ENCODE measurements around the gene SLC7A8. TPM values are rescaled to one million over a fixed set of nuclear protein-coding genes. Genes with fewer than 3 reads are reported as not detected.

SLC7A8 gene
- total RNA-seq, 2 experiments from 2014 or later, result 1.5 to 1.9 TPM

GRCh38 chr14:23089498-23090253 lies 93.8 kb downstream of the SLC7A8 start:
- DNase-seq (no peak), ATAC-seq (no peak)
- POLR2A ChIA-PET, result interaction anchor here (1.0 to 3.0 kb wide), 3 partner anchors 8 to 13 kb away, joined by 3 to 10 read pairs (median 10); no protein-coding TSS in a partner anchor
- H3K9me3 Mint-ChIP-seq, result no peaks in the 10 kb centered on the region
- intact Hi-C loops (cut with micrococcal nuclease), result no loop called here
- CTCF ChIA-PET, result interaction anchor here (0.7 to 8.6 kb wide), 10 partner anchors 10 to 103 kb away, joined by 3 to 84 read pairs (median 3); no protein-coding TSS in a partner anchor
- no peak overlapping the region for H3K4me3 Mint-ChIP-seq
- no peaks in the 10 kb centered on the region for H3K27me3 Mint-ChIP-seq
- peaks cover 48% of the 10 kb centered on the region for H3K4me1 Mint-ChIP-seq (ENCODE audit: low read depth)
- peaks cover 45% of the 10 kb centered on the region for H3K36me3 Mint-ChIP-seq (ENCODE audit: low read depth)
- TF ChIP-seq CTCF (IDR thresholded peaks at IDR 0.05), result no peak
- H3K27ac Mint-ChIP-seq, result no peak overlapping the region

- ATAC-seq (no peak), DNase-seq (no peak)
- Mint-ChIP-seq H3K27ac (peak overlapping the region; percentile 22), H3K36me3 (ENCODE audit: low read depth) (peaks cover 35% of the 10 kb centered on the region), H3K4me3 (no peak overlapping the region), H3K4me1 (ENCODE audit: low read depth) (peaks cover 34% of the 10 kb centered on the region), H3K9me3 (no peaks in the 10 kb centered on the region), H3K27me3 (no peaks in the 10 kb centered on the region)
- POLR2A ChIA-PET, result interaction anchor here (1.0 to 2.8 kb wide), 3 partner anchors 8 to 27 kb away, joined by 3 to 13 read pairs (median 8); partner anchors contain the start of genes ACIN1 and C14orf119
- TF ChIP-seq CTCF (IDR thresholded peaks at IDR 0.05), result no peak
- CTCF ChIA-PET, result interaction anchor here (1.9 to 8.6 kb wide), 5 partner anchors 8 to 34 kb away, joined by 5 to 84 read pairs (median 12); partner anchors contain the start of genes ACIN1, C14orf119 and CDH24
- intact Hi-C loops (cut with micrococcal nuclease), result no loop called here
Measured at GRCh38 chr14:23086565-23086964, 96.9 kb downstream of the SLC7A8 start.

- intact Hi-C loops (cut with micrococcal nuclease), result no loop called here
- peak overlapping the region; percentile 75 for H3K27ac Mint-ChIP-seq
- H3K36me3 Mint-ChIP-seq (ENCODE audit: low read depth), result peaks cover 34% of the 10 kb centered on the region
- ChIA-PET POLR2A (interaction anchor here (1.0 to 2.8 kb wide), 3 partner anchors 9 to 28 kb away, joined by 3 to 13 read pairs (median 3); partner anchors contain the start of genes ACIN1 and C14orf119), CTCF (interaction anchor here (0.8 to 8.6 kb wide), 6 partner anchors 8 to 35 kb away, joined by 3 to 84 read pairs (median 12); partner anchors contain the start of genes ACIN1, C14orf119 and CDH24)
- peaks cover 32% of the 10 kb centered on the region for H3K4me1 Mint-ChIP-seq (ENCODE audit: low read depth)
- no peak overlapping the region for H3K4me3 Mint-ChIP-seq
- DNase-seq, result no peak
- no peaks in the 10 kb centered on the region for H3K9me3 Mint-ChIP-seq
- peak; percentile 30 for ATAC-seq
- H3K27me3 Mint-ChIP-seq, result no peaks in the 10 kb centered on the region
- no peak for TF ChIP-seq CTCF (IDR thresholded peaks at IDR 0.05)
Measured at GRCh38 chr14:23085458-23085857, 98.0 kb downstream of the SLC7A8 start.

- H3K9me3 Mint-ChIP-seq, result no peaks in the 10 kb centered on the region
Measured at GRCh38 chr14:23080474-23080873, 103.0 kb downstream of the SLC7A8 start.

More at GRCh38 chr14:23080474-23080873, 103.0 kb downstream of the SLC7A8 start:
- no peak for ATAC-seq
- intact Hi-C loops (cut with micrococcal nuclease), result no loop called here
- no peak for TF ChIP-seq CTCF (IDR thresholded peaks at IDR 0.05)
- CTCF ChIA-PET, result interaction anchor here (0.9 to 4.9 kb wide), 6 partner anchors 9 to 150 kb away, joined by 3 to 29 read pairs (median 4); partner anchors contain the start of gene ACIN1
- Mint-ChIP-seq H3K4me3 (no peak overlapping the region), H3K4me1 (ENCODE audit: low read depth) (peaks cover 11% of the 10 kb centered on the region), H3K27me3 (no peaks in the 10 kb centered on the region), H3K36me3 (ENCODE audit: low read depth) (peaks cover 39% of the 10 kb centered on the region), H3K27ac (peak overlapping the region; percentile 17)
- no peak for DNase-seq
- POLR2A ChIA-PET, result interaction anchor here (1.2 to 1.7 kb wide), 2 partner anchors 9 to 14 kb away, joined by 5 to 7 read pairs; partner anchors contain the start of gene ACIN1
